ENCODE results near the gene PCBD2. TPM values are rescaled to one million over a fixed set of nuclear protein-coding genes. Genes with fewer than 3 reads are reported as not detected.
A peak's percentile ranks its signal among the peaks of the same experiment; 100 is the strongest.
"Not testable (repeated sequence)": the region's sequence is repeated elsewhere in the genome, so short reads cannot be mapped to it uniquely, and the experiment has no call there.

PCBD2 gene
- total RNA-seq (2021) (14.5 and 17.6 TPM in 2 replicates), Bru-seq, nascent RNA (percentile 79 among the genes with signal in this experiment), BruChase-seq, experiment 1, labeled RNA remaining after a 2-hour chase (percentile 73 among the genes with signal in this experiment), BruChase-seq, experiment 2, labeled RNA remaining after a 6-hour chase (percentile 60 among the genes with signal in this experiment)
- long read RNA-seq, transcript PCBD2-201 (4 exons, 1,223 nt), result major isoform, 11 of 15 reads
- long read RNA-seq, partial matches to known transcripts, result 0 of 15 reads
- long read RNA-seq, other reads (novel, unspliced or antisense), result 4 of 15 reads

GRCh38 chr5:134904610-134905245 lies at the start of gene PCBD2:
TSS of gene PCBD2 (plus strand) at chr5:134905131. CDS start at chr5:134905140, 9 bp downstream.
- peak within 1 kb of the TSS; percentile 99 for H3K4me3 ChIP-seq
- no peaks in the 10 kb centered on the region for H3K9me2 ChIP-seq (ENCODE audit: insufficient read depth)
- ChIA-PET POLR2A (ENCODE audit: unreplicated experiment) (interaction anchor here (0.5 to 0.6 kb wide), 2 partner anchors 128 to 286 kb away, joined by 3 to 4 read pairs; no protein-coding TSS in a partner anchor), CTCF (interaction anchor here (0.5 to 1.5 kb wide), 5 partner anchors 53 to 362 kb away, joined by 5 to 15 read pairs (median 6); no protein-coding TSS in a partner anchor)
- H3F3A ChIP-seq (ENCODE audit: insufficient read depth, low read depth), result peaks cover 13% of the 10 kb centered on the region
- H3K36me3 ChIP-seq (ENCODE audit: low read depth), result no peaks in the 10 kb centered on the region
- peak within 1 kb of the TSS; percentile 86 for H3K27ac ChIP-seq
- no peak for TF ChIP-seq EZH2 (IDR thresholded peaks at IDR 0.05; ENCODE audit: low read depth)
- TF ChIP-seq, protein P1, sequence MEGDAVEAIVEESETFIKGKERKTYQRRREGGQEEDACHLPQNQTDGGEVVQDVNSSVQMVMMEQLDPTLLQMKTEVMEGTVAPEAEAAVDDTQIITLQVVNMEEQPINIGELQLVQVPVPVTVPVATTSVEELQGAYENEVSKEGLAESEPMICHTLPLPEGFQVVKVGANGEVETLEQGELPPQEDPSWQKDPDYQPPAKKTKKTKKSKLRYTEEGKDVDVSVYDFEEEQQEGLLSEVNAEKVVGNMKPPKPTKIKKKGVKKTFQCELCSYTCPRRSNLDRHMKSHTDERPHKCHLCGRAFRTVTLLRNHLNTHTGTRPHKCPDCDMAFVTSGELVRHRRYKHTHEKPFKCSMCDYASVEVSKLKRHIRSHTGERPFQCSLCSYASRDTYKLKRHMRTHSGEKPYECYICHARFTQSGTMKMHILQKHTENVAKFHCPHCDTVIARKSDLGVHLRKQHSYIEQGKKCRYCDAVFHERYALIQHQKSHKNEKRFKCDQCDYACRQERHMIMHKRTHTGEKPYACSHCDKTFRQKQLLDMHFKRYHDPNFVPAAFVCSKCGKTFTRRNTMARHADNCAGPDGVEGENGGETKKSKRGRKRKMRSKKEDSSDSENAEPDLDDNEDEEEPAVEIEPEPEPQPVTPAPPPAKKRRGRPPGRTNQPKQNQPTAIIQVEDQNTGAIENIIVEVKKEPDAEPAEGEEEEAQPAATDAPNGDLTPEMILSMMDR (conservative IDR thresholded peaks at IDR 0.05), result peak; percentile 74
- no peaks in the 10 kb centered on the region for H3K9me3 ChIP-seq (ENCODE audit: insufficient read depth, low read depth)
- peaks cover 14% of the 10 kb centered on the region for H3K79me2 ChIP-seq (ENCODE audit: low read depth)
- no peaks in the 10 kb centered on the region for H3K27me3 ChIP-seq (ENCODE audit: insufficient read depth, low read depth)
- no TSS peak for BruUV-seq (replicated peaks)
- peak; percentile 81 to 95 for DNase-seq
- H3K4me2 ChIP-seq, result peak within 1 kb of the TSS; percentile 92
- intact Hi-C loops (cut with micrococcal nuclease; ENCODE audit: unreplicated experiment), result loop anchor here (1.0 to 10.0 kb wide), 6 partner anchors 30 to 600 kb away; partner anchors contain the start of genes C5orf24, CAMLG and TXNDC15
- no peaks in the 10 kb centered on the region for H4K20me1 ChIP-seq (ENCODE audit: insufficient read depth)
- peak within 1 kb of the TSS; percentile 91 for H2AFZ ChIP-seq
- peaks cover 7% of the 10 kb centered on the region; the same call in 1 of the 2 replicates for H3K4me1 ChIP-seq (replicated peaks; ENCODE audit: insufficient read depth)

DNA sequence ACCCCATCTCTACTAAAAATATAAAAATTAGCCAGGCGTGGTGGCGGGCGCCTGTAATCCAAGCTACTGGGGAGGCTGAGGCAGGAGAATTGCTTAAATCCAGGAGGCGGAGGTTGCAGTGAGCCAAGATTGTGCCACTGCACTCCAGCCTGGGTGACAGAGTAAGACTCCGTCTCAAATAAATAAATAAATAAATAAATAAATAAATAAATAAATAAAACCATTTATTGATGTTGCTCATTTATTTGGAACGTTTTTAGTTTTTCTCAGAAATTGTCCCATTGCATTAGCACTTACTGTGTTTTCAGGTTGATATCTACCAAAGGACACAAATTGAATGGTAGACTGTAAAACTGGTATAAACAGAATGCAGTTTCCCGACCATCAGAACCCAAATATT lies 48.5 kb upstream of the PCBD2 start:
- POLR2A ChIA-PET (ENCODE audit: unreplicated experiment); H2AFZ ChIP-seq; DNase-seq; H3F3A ChIP-seq (ENCODE audit: insufficient read depth, low read depth); H3K27me3 ChIP-seq (ENCODE audit: insufficient read depth, low read depth); H3K9me2 ChIP-seq (ENCODE audit: insufficient read depth); CTCF ChIA-PET; H3K27ac ChIP-seq; H3K4me1 ChIP-seq (replicated peaks; ENCODE audit: insufficient read depth); H3K4me2 ChIP-seq; H3K4me3 ChIP-seq; BruUV-seq (replicated peaks); H4K20me1 ChIP-seq (ENCODE audit: insufficient read depth); H3K9me3 ChIP-seq (ENCODE audit: insufficient read depth, low read depth): not testable (repeated sequence)
- Histone ChIP-seq H3K79me2 (ENCODE audit: low read depth) (peaks cover 19% of the 10 kb centered on the region), H3K36me3 (ENCODE audit: low read depth) (peaks cover 45% of the 10 kb centered on the region)
- intact Hi-C loops (cut with micrococcal nuclease; ENCODE audit: unreplicated experiment), result loop anchor here (10.0 kb wide), 1 partner anchor 348 kb away; no protein-coding TSS in a partner anchor

DNA sequence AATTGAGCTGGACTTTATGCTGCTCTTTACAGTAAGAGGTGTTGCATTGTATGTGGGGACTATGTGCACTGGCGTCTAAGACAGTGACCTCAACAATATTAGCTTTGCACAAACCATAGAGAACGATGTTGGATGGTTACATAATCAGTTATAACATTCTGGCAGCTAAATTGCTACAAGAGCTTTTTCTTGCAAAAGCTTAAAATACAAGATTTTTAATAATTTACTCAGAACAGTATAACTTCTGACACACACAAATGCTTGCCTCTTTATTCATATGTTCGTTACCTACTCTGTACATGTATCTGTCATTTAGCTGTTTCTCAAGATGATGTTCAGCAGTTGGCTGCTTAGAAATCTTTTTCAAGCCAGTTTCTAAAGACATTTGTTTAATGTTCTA lies 47.5 kb upstream of the PCBD2 start:
- H3K4me1 ChIP-seq (replicated peaks; ENCODE audit: insufficient read depth), result no peaks in the 10 kb centered on the region
- H3K9me2 ChIP-seq (ENCODE audit: insufficient read depth), result no peaks in the 10 kb centered on the region
- H3K79me2 ChIP-seq (ENCODE audit: low read depth), result peaks cover 10% of the 10 kb centered on the region
- no peak for TF ChIP-seq EZH2 (IDR thresholded peaks at IDR 0.05; ENCODE audit: low read depth)
- TF ChIP-seq, protein P1 (conservative IDR thresholded peaks at IDR 0.05), result no peak
- POLR2A ChIA-PET (ENCODE audit: unreplicated experiment), result interaction anchor here (0.7 kb wide), 1 partner anchor 12 kb away, joined by 3 read pairs; no protein-coding TSS in a partner anchor
- no peak overlapping the region for H3K4me2 ChIP-seq
- H3K27ac ChIP-seq, result no peak overlapping the region
- peaks cover 40% of the 10 kb centered on the region for H3K36me3 ChIP-seq (ENCODE audit: low read depth)
- no peaks in the 10 kb centered on the region for H3K9me3 ChIP-seq (ENCODE audit: insufficient read depth, low read depth)
- intact Hi-C loops (cut with micrococcal nuclease; ENCODE audit: unreplicated experiment), result loop anchor here (10.0 kb wide), 1 partner anchor 347 kb away; no protein-coding TSS in a partner anchor
- CTCF ChIA-PET, result no interaction called here
- H3K4me3 ChIP-seq, result no peak overlapping the region
- DNase-seq, result no peak
- H3F3A ChIP-seq (ENCODE audit: insufficient read depth, low read depth), result peaks cover 15% of the 10 kb centered on the region
- no peaks in the 10 kb centered on the region; the same call in 1 of the 2 replicates for H4K20me1 ChIP-seq (ENCODE audit: insufficient read depth)
- BruUV-seq (replicated peaks), result no TSS peak
- no peak overlapping the region for H2AFZ ChIP-seq
- no peaks in the 10 kb centered on the region for H3K27me3 ChIP-seq (ENCODE audit: insufficient read depth, low read depth)

Measured in PC-9 (cell line).